Colonic mucosa (tissue), 4 donors: ENCODE data around the gene POLR2B. TPM values are rescaled to one million over a fixed set of nuclear protein-coding genes. Genes with fewer than 3 reads are reported as not detected.
A peak's percentile ranks its signal among the peaks of the same experiment; 100 is the strongest.

Experiments used
- DNase-seq: peaks from one replicate; pipeline ENCODE4 v3.0.0-alpha.2; 2020
- H3K27ac ChIP-seq: fragments of 200-600 bp; one replicate; pipeline ENCODE4 v1.8.0; 2021
- H3K27me3 ChIP-seq: fragments of 200-600 bp; one replicate; pipeline ENCODE4 v1.8.0; 2021
- H3K36me3 ChIP-seq: fragments of 200-600 bp; one replicate; pipeline ENCODE4 v1.8.0; 2021
- H3K4me1 ChIP-seq: fragments of 200-600 bp; one replicate; pipeline ENCODE4 v1.8.0; 2021; ENCODE audit warnings: mild to moderate bottlenecking
- H3K4me3 ChIP-seq: fragments of 200-600 bp; one replicate; pipeline ENCODE4 v1.8.0; 2021
- H3K9ac ChIP-seq, 2 donors: one replicate each; pipeline ENCODE4 v1.7.0; 2013; ENCODE audit warnings: control low read depth in 2 of 2, low read depth in 2 of 2, low read length in 2 of 2
- H3K9me3 ChIP-seq: fragments of 200-600 bp; one replicate; pipeline ENCODE4 v1.8.0; 2021
- CTCF ChIP-seq: fragments of 200-600 bp; IDR thresholded peaks from one replicate; pipeline ENCODE4 v1.8.0; 2022; ENCODE audit warnings: antibody characterized with exemption, mild to moderate bottlenecking
- intact Hi-C: fragments of 100-400 bp; cut with DNase I; formaldehyde crosslinking; loops from one replicate; pipeline ENCODE4 v1.14.1; 2022
- total RNA-seq, 2 donors: library from RNA; stranded (reverse); fragmentation: NEBNext Ultra II Directional in 1 of 2; extraction: Animal tissue kit (Norgen Biotek cat#: 25700) in 1 of 2; gene quantifications; one replicate each; pipeline ENCODE4 v1.2.1, GENCODE V29; 2021
- donor health status: healthy.
- donor health status: DM: no; HTN: no; CAD: no.
- donor health status: DM: no; HTN: no; CAD: no.

Gene POLR2B
- total RNA-seq, 2 donors from 2014 or later: 70.2 to 79.3 TPM

- Histone ChIP-seq H3K4me3 (no peak overlapping the region), H3K4me1 (no peaks in the 10 kb centered on the region), H3K36me3 (no peaks in the 10 kb centered on the region), H3K27me3 (no peaks in the 10 kb centered on the region), H3K9me3 (no peaks in the 10 kb centered on the region), H3K27ac (no peak overlapping the region), H3K9ac (no peak overlapping the region)
- peak; percentile 70 for TF ChIP-seq CTCF
- peak; percentile 69 for DNase-seq
- intact Hi-C loops: loop anchor here (5.0 kb wide), 1 partner anchor 124 kb away; no protein-coding TSS in a partner anchor
Observed at GRCh38 chr4:57037982-57038604, 59.4 kb downstream of the POLR2B start.

DNA sequence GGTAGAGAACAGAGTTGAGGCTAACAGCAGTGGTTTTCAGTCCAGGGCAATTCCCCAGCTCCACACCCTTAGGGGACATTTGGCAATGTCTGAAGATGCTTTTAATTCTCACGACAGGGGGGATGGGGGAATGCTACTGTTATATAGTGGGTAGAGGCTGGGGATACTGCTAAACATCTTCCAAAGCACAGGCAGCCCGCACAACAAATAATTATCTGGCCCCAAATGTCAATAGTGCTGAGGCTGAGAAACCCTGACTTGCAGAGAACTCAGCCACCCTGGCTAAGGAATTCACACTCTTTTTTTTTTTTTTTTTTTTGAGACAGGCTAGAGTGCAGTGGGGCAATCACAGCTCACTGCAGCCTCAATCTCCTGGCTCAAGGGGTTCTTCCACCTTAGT lies 60.6 kb downstream of the POLR2B start:
- no peak overlapping the region for H3K4me3 ChIP-seq
- no peaks in the 10 kb centered on the region for H3K9me3 ChIP-seq
- intact Hi-C loops: loop anchor here (5.0 kb wide), 1 partner anchor 123 kb away; no protein-coding TSS in a partner anchor
- no peaks in the 10 kb centered on the region for H3K27me3 ChIP-seq
- no peak for TF ChIP-seq CTCF
- H3K27ac ChIP-seq: no peak overlapping the region
- no peak for DNase-seq
- no peaks in the 10 kb centered on the region for H3K4me1 ChIP-seq
- H3K9ac ChIP-seq: no peak overlapping the region
- no peaks in the 10 kb centered on the region for H3K36me3 ChIP-seq

DNA sequence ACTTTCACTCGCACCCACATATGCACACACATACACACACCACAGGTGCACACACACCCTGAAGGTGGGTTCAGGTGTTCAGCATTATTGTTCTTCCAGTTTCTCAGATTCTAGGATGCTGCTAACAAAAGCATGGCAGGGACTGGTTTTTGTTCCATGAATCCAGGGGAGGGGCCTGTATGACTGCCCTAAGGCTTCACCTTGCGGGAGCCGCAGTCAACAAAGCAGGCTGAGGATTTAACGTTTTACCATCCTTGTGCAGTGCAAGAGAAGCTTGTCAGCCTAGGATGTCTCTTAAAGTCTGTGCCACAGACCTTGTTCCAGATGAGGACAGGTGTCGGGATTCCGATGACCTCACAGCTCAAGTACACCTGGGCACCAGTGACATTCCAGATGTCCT lies 61.8 kb downstream of the POLR2B start:
- intact Hi-C loops: no loop called here
- Histone ChIP-seq H3K36me3 (no peaks in the 10 kb centered on the region), H3K27me3 (no peaks in the 10 kb centered on the region), H3K4me1 (no peaks in the 10 kb centered on the region), H3K27ac (no peak overlapping the region), H3K4me3 (no peak overlapping the region), H3K9ac (no peak overlapping the region), H3K9me3 (no peaks in the 10 kb centered on the region)
- no peak for TF ChIP-seq CTCF
- no peak for DNase-seq

- H3K4me1 ChIP-seq: no peaks in the 10 kb centered on the region
- no peak for TF ChIP-seq CTCF
- H3K36me3 ChIP-seq: no peaks in the 10 kb centered on the region
- intact Hi-C loops: no loop called here
- H3K4me3 ChIP-seq: no peak overlapping the region
- no peak overlapping the region for H3K27ac ChIP-seq
- DNase-seq: no peak
- H3K9ac ChIP-seq: no peak overlapping the region
- H3K27me3 ChIP-seq: no peaks in the 10 kb centered on the region
- H3K9me3 ChIP-seq: no peaks in the 10 kb centered on the region
Observed at GRCh38 chr4:57041020-57041419, 62.3 kb downstream of the POLR2B start.

GRCh38 chr4:57042711-57043169 lies 64.0 kb downstream of the POLR2B start:
- H3K27me3 ChIP-seq: no peaks in the 10 kb centered on the region
- H3K27ac ChIP-seq: peak overlapping the region; percentile 36
- no peaks in the 10 kb centered on the region for H3K36me3 ChIP-seq
- intact Hi-C loops: no loop called here
- H3K4me1 ChIP-seq: no peaks in the 10 kb centered on the region
- H3K9me3 ChIP-seq: no peaks in the 10 kb centered on the region
- TF ChIP-seq CTCF: no peak
- H3K9ac ChIP-seq: no peak overlapping the region
- H3K4me3 ChIP-seq: no peak overlapping the region
- DNase-seq: no peak
